Measurements from ENCODE around the gene FER.

DNA sequence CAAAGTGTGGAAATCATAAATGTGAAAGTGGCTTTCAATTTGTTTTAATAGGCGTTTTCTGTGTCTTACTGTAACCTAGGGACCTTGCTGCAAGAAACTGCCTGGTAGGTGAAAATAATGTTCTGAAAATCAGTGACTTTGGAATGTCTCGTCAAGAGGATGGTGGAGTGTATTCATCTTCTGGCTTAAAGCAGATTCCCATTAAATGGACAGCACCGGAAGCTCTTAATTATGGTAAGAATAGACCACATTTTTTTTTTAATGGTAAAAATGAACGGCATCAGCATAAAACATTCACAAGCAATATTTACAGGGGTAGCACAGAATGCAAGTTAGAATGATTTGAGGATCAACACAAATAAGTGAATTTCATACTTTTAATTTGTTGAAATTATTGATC lies 433.0 kb downstream of the FER start:
- TF ChIP-seq, protein P1, sequence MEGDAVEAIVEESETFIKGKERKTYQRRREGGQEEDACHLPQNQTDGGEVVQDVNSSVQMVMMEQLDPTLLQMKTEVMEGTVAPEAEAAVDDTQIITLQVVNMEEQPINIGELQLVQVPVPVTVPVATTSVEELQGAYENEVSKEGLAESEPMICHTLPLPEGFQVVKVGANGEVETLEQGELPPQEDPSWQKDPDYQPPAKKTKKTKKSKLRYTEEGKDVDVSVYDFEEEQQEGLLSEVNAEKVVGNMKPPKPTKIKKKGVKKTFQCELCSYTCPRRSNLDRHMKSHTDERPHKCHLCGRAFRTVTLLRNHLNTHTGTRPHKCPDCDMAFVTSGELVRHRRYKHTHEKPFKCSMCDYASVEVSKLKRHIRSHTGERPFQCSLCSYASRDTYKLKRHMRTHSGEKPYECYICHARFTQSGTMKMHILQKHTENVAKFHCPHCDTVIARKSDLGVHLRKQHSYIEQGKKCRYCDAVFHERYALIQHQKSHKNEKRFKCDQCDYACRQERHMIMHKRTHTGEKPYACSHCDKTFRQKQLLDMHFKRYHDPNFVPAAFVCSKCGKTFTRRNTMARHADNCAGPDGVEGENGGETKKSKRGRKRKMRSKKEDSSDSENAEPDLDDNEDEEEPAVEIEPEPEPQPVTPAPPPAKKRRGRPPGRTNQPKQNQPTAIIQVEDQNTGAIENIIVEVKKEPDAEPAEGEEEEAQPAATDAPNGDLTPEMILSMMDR (IDR thresholded peaks at IDR 0.05): no peak
- TF ChIP-seq POLR2AphosphoS5 (IDR thresholded peaks at IDR 0.05; ENCODE audit: insufficient read depth in 1 of 2, low read depth in 1 of 2): no peak
- no peak for TF ChIP-seq POLR2A (IDR thresholded peaks at IDR 0.05)
